LNCaP clone FGC (cell line): ENCODE data around the gene RABGAP1L.

Source experiments
- DNase-seq: peaks from one replicate; pipeline ENCODE4 v3.0.0-alpha.2; 2011; ENCODE audit warnings: low read depth
- H3K4me3 ChIP-seq: 2 replicates; pipeline ENCODE4 v1.5.1; 2011; ENCODE audit warnings: mild to moderate bottlenecking, low read depth, low read length, control low read depth
- CTCF ChIP-seq: IDR thresholded peaks from 2 replicates; pipeline ENCODE4 v1.5.1; 2012; ENCODE audit warnings: mild to moderate bottlenecking; ENCODE audit not compliant: control insufficient read depth, insufficient read depth; ENCODE audit errors: extremely low read depth

RABGAP1L gene

GRCh38 chr1:174991473-174991872 lies 832.2 kb downstream of the RABGAP1L start:
- DNase-seq, result no peak
- H3K4me3 ChIP-seq, result peak overlapping the region; percentile 58; the same call in 1 of the 2 replicates
- no peak for TF ChIP-seq CTCF

- DNase-seq, result no peak
- TF ChIP-seq CTCF, result no peak
- no peak overlapping the region for H3K4me3 ChIP-seq
These were observed 835.8 kb downstream of the RABGAP1L start for GRCh38 chr1:174995121-174995520.

- TF ChIP-seq CTCF, result no peak
- DNase-seq, result no peak
- H3K4me3 ChIP-seq, result no peak overlapping the region
These were observed 836.6 kb downstream of the RABGAP1L start for GRCh38 chr1:174995916-174996315.

GRCh38 chr1:174996476-174996875 lies 837.2 kb downstream of the RABGAP1L start:
- TF ChIP-seq CTCF, result no peak
- no peak overlapping the region for H3K4me3 ChIP-seq
- DNase-seq, result no peak

GRCh38 chr1:174997041-174997440 lies 837.7 kb downstream of the RABGAP1L start:
- DNase-seq, result no peak
- H3K4me3 ChIP-seq, result no peak overlapping the region
- TF ChIP-seq CTCF, result no peak

- peak; percentile 51 for DNase-seq
- TF ChIP-seq CTCF, result peak; percentile 54
- peak overlapping the region; percentile 91 for H3K4me3 ChIP-seq
These were observed 839.4 kb downstream of the RABGAP1L start for GRCh38 chr1:174998569-174999215.
